Pulmonary artery endothelial cell (primary cell): ENCODE results near the gene HUS1. TPM values are rescaled to one million over a fixed set of nuclear protein-coding genes. Genes with fewer than 3 reads are reported as not detected.
"Not testable (repeated sequence)": the region's sequence is repeated elsewhere in the genome, so short reads cannot be mapped to it uniquely, and the experiment has no call there.

Source experiments
- DNase-seq: peaks from one replicate; pipeline ENCODE4 v3.0.0-alpha.2; 2011; ENCODE audit warnings: low read depth, low spot score
- total RNA-seq: library from RNA; depleted of rRNA; stranded (reverse); fragments of >200 nt; gene quantifications from 2 replicates; pipeline ENCODE4 v1.2.3, GENCODE V29; 2014

The HUS1 gene
- total RNA-seq, 1 donor from 2014 or later, result 19.2 TPM

DNA sequence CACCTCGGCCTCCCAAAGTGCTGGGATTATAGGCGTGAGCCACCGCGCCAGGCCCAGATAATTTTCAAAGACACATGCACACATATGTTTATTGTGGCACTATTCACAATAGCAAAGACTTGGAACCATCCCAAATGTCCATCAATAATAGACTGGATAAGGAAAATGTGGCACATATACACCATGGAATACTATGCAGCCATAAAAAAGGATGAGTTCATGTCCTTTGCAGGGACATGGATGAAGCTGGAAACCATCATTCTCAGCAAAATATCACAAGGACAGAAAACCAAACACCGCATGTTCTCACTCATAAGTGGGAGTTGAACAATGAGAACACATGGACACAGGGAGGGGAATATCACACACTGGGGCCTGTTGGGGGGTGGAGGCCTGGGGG is 1.2 kb upstream of the HUS1 start:
- DNase-seq, result not testable (repeated sequence)

DNA sequence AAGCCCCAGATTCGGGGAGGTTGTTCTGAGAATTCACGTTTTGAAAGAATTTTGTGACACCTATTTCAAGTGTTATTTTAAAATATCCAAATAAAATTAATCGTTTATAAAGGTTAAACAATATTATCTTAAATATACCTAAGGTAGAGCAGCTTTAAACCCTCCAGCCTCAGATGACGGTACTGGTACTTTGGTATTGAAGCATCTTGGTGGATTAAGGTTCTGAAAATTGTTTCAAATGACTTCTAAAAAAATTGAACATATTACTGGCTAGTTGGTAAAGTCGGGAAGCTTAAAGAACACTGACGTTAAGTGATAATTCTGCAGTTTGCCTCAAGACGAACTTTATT is 392 bp upstream of the HUS1 start:
- no peak for DNase-seq

DNA sequence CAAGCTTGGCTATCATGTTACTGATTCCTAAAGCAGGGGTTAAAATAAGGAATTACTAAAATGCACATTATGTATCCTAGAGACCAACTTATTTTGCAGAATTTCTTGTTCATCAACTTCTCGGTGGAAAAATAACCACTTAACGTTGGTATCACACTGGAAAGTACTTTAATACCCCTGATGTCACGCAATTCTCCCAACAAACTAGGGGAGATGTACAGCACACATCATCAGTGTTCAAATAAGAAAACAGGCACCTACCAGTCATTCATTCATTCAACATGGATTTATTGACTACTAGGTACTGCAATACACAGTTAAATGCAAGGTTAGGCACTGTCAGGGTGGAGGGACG is 648 bp downstream of the HUS1 start:
- DNase-seq, result no peak

DNA sequence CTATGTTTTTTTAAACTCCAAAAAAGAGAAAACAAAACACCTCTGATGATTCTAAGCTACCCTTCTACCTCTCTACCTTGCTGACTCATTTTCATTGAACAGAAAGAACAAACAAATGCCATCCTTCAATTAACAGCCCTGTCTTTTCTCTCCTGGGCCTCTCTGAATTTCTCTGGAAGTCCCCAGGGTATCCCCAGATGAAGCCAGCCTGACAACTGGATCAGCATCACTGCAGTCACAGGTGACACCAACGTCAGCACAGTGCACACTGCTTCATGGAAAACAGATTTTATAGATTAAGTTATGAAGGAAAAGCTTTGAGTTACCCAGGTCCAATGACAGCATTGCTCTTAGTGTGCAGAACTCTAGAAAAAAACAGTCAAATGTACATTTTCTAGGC is 5.7 kb downstream of the HUS1 start:
- DNase-seq, result no peak

DNA sequence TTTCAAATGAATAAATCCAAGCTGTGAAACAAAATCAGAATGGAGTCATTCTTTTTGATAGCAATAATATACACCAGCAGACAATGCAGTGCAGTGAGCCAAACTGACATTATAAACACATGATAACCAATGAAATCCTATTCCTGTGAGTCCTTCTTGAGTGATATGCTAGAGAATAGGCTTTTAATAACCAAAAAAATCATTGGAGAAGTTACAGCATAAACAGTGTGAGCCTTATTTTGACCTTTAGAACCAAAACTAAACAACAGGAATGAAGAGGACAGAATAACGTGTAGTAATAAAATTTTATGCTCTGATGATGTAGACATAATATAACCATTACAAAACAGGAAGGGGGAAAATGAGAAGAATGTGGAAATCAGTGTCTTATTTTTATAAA is 8.7 kb downstream of the HUS1 start:
- no peak for DNase-seq

DNA sequence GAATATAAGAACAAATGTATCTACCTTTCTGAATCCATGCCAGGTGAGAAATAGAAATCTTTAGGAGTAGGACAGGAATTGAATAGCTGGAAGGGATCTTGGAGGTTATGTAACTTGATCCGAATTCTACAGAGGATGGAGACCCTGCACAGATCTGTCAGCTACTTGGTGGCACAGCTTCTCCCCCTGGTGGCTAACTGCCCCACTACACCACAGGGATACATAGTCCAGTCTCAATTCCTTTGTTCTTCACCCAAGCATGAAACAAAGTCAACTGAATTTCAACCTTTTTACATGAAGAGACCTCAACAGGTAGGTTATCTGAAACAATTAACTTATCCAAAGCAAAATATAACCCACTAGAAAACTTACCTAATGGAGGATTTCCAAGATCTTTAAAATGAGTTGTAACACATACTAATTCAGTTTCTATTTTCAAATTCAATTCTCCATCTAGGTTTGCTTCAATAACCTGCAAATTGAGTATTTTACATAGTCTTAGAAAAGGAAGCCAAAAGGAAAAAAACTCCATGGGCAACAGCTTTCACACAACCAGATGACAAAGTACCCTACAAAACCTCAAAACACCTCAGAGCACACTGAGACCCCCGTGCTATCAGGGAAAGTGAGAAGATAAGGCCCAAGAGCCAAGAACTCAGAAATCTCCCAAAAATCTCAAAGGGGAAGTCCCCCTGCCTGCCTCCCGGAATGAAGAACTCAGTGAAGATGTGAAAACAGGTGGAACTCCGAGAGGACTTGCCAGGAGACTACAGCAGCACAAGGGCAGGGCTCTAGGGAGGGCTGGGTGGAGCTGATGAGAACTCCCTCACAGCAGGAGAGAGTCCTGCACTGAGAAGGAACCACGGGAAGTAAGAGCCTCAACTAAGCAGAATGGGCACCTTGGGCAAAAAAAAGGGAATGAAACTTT is 10.3 kb downstream of the HUS1 start:
- DNase-seq, result peak; percentile 69

DNA sequence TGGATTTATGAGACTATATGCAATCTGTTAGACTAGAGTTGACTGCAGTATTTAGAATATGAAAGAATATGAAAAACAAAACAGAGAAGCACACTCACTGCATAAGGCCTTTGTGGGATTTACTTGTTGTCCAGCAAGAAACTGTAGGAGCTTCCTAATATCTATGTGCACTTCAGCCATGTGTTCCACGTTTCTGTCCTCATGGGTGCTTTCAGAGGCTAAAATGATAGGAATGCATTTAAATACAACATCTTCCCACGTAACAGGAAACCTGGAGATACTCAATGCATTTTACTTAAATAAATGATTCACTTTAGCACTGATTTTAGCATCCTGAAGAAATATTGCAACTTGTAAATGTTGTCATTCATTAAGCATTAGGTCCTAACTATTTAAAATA is 11.7 kb downstream of the HUS1 start:
- DNase-seq, result no peak

DNA sequence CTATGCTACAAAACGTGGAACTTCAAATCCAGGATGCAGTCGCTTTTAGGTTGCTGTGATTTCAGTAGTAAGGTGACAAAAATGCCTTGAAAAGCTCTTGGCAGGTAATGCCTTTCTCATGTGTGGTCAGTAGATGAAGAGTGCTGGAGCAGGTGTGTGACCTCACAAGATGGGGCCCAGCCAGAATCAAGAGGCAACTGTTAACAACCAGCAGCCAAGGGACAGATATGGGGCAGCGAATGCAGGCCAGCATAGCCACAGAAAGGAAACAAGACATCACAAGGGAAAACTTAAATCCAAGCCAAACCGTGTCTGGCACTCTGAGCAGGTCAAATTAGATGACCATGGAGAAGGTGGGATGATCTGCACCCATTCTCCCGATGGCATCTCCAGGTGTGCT is 12.3 kb downstream of the HUS1 start:
- no peak for DNase-seq

DNA sequence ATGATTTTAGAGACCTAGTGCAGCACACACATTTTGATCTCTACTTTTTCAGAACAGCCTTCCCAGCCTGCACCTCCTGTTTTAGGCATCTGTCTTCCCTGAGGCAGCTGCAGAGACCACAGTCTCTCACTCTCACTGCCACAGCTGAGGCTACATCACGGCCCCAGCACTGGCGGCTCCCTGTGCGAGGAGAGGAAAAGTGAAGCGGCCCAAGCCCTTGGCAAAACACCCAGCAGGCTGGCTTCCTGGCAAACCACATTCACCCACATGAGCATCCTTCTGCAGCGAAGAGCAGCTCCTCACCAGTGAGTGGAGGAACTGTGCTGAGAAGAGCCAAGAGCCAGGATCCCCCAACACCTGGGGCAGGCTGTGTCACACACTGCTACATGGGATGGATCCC is 14.0 kb downstream of the HUS1 start:
- no peak for DNase-seq

DNA sequence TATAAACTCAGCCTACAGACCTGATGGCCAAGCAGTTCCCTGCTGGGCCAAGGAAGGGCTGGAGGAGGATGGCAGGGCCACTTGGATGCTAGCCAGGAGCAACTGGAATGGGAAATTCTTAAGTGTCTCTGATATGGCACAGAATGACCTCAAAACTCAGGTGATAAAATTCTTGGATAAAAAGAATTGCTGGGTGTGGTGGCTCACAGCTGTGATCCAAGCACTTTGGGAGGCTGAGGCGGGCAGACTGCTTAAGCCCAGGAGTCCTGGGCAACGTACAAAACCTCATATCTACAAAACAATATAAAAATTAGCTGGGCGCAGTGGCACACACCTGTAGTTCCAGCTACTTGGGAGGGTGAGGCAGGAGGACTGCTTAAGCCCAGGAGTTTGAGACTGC is 17.2 kb downstream of the HUS1 start:
- no peak for DNase-seq

DNA sequence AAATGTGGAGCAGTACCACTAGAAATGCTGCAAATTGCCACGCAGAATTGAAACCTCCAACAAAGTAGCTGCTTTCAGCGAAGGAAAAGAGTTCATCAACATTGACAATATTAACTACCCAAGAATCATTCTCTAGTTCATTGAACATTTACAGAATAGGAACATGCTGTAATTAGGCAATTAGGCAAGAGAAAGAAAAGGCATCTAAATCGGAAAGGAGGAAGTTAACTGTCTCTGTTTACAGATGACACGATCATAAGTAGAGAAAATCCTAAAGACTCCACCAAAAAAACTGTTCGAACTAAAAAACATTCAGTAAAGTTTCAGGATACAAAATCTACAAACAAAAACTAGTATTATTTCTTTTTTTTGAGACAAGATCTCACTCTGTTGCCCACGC is 22.3 kb downstream of the HUS1 start:
- no peak for DNase-seq

DNA sequence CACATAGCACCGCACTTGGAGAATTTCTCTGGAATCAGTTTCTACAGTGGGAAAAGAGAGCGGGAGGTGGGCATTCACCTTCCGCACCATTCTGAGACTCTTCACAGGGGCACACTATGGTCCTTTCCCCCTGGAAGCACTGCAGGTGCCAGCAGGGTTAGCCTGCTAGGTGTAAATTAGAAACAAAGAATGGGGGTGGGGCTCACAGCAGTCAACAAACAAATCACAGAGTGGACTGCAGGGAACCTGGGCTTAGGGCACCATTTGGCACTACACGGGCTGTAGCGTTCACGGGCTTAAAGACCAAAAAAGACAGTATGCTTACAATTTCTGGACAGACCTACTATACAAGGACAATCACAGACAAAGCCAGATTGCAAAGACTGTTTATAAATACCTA is 23.2 kb downstream of the HUS1 start:
- DNase-seq, result no peak

DNA sequence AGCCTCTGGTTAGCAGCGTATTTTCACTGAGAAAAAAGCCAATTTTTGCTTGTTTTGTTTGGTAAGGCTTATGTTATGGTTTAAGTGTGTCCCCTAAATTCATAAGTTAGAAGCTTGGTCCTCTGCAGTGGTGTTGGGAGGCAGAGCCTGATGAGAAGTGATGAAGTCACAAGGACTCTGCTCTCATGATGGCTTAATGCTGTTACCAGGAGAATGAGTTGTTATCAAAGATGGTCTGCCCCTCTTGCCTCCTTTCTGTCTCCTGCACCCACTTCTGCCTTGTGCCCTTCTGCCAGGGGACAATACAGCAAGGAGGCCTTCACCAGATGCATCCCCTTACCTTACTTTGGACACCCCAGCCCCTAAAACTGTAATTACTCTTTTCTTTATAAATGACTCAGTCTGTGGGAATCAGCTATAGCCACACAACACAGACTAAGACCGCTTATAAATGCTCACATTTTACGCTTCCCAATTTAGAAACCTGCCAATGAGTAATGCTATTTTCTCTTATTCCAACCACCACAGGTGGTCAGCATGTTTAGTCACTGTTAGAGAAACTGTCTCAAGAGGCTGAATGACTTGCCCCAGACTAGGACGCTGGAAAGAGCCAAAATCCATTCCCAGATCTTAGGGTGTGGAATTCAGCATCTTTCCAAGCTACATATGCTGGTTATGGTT is 25.0 kb downstream of the HUS1 start:
- DNase-seq, result no peak

DNA sequence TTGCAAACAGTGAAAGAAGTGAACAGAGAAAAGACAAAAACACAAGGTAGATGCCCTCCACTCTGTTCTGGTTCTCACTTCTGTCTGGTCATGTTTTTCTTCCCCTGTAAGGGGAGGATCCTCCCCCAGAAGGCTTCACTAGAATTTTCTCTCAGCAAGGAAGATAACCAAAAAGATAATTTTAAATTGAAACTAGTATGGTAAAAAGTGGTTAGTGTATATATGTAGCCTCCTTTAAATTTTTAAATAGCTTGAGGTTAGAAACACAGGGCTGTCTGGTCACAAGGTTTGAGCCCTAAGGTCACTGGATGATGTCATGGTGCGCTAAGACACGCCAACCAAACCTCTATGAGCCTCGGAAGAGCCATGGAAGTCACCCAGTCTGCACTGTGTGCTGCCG is 25.6 kb downstream of the HUS1 start:
- no peak for DNase-seq

DNA sequence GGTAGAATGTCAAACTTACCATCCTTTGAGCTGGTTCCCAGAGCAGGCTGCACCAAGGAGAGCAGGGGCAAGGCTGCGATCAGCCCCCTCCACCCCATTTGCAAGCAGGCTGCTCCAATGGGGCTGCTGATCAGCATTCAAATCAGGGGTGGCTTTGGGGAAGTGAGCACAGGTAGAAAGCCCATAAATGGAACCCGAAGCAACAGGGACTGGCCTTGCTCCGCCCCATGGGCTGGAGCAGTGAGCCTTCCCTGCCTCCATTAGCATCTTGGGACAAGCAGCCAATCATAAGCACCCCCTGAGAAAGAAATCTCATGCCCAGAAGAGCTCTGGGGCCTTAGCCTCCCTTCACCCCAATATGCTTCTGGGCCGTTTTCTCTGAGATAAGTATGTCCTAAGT is 27.2 kb downstream of the HUS1 start:
- DNase-seq, result no peak

DNA sequence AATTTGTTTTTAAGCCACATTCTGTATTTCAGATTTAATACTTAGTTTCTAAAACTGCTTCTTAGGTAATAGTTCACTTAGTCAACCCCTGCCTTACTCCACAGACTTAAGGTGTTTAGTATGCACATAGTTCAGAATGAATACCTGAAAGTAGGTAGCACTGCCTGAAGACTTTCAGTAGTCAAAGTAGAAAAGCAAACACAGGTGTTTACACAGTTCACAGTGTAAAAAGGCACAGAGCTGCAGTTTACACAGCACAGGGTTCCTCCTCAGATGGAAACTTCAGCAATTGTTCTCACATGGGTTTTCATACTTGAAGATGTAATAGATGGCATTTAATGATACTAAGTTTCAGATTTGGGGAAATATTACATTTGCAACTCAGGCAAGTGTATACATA is 28.0 kb downstream of the HUS1 start:
- no peak for DNase-seq

DNA sequence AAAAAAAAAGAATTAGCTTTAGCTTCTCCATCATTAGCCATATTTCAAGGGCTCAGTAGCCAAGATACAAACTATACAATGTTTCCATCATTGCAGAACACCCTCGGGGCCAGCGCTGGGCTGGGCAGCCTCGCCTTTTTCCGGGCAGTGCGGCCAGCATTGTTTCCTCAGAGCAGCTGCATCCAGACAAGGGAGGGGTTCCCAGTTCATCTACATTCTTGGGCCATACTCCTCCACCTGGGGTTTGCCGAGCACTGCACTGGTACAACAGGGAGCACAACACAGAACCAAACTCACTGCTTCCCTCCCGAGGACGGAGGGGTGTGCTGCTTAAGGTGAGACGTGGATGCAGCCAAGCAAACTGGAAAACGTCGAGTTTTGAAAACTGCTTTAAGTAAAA is 28.7 kb downstream of the HUS1 start:
- DNase-seq, result peak; percentile 84

DNA sequence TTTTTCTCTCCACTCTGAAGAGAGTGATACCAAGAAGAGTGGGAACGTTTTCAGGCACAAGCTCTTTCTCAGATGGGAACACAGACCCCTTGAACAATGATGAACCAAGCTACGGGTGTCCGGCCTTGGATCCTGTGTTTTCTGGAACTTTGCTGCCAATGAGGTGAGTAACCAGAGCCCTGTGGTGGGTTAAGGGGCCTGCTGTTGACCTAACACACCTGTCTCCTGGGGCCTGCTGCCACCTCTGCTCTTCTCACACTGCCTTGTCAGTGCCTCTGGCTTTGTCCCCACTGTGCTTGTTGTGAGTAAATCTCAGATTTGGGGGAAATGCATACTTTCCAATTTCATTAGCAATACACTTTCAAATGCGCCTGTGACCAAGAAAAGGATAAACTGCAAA is 29.7 kb downstream of the HUS1 start:
- no peak for DNase-seq

DNA sequence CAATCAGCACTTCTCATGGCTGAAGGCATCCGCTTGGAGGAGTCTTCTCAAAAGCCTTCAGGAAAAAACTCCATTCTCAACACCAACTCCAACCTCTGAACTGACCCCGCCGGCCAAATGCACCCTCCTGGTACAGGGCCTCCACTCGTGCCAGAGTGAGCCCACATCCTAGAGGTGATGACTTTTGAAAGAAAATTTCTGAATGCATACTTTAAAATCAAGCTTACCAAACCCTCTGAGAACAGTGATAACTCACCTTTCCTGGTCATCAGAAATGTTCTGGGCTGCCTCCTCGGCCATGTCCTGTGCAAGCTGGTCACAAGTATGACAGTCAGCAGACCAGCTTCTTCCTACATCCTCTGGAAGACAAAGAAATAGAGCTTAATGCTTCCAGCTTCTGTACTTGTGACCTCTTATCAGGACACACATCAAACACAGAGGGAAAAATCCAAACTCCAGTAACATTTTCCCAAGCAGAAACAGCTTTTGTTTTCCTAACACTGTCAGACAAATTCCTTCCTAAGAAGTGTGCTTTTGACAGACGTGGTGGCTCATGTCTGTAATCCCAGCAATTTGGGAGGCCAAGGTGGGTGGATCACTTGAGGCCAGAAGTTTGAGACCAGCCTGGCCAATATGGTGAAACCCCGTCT is 31.1 kb downstream of the HUS1 start, which contains the start of gene PKD1L1:
TSS of gene PKD1L1 (minus strand) at position 326 of the 650 bp plus-strand sequence. CDS start at position 300, 26 bp downstream.
- DNase-seq, result peak; percentile 67

DNA sequence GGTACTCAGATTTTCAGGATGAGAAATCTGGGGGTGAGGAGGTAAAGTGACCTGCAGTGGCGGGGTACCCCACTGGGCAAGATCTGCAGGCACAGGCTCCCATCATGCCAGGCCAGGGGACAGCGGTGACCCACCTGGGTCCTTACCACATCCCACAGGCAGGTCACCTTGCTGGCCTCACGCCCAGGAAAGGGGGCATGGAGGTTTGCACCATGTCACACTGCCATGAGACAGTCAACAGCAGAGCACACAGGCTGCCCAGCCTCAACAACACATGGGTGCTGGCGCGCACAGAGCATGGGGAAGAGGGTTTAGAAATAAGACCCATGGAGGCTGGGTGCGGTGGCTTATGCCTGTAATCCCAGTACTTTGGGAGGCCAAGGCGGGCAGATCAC is 32.1 kb downstream of the HUS1 start:
- DNase-seq, result no peak

DNA sequence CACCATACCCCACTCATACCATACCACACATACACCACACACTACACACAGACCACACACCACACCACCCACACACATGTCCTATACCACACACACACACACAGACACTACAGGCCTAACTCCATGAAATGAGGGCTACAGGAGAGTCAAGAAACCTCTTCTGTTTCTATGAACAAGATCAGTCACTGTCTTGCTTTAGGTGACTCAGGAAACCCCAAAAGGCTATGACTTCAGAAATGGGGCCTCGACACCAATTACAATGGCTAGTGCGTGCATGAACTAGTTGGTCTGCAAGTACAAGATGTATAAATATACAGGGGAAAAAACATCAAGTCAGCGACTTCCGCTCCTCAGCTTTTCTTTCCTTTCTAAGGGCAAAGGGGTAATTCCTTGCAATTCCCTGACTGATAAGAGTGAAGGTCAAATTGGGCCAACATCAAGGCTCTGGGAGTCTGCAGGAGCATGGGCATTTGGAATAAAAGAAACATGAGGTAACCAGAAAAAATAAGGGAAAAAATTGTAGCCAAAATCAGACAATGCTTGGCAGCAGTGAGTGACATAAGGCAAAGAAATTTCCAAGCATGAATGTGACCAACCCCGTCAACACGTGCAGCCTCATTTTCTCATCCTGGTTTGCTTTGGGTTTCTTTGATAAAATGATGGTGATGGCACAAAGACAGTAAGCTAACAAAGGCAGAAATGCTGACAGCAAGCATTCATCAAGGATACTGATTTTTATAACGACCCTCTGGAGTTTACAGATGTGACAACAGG is 32.6 kb downstream of the HUS1 start:
- DNase-seq, result peak; percentile 98
